HG02642 (cell line): Measurements from ENCODE around the gene IRX2.

Experiments
- ATAC-seq: cut with Tn5 transposase; IDR thresholded peaks from one replicate; pipeline ENCODE4 v1.9.1; 2021; ENCODE audit warnings: mild to moderate bottlenecking; ENCODE audit not compliant: unreplicated experiment, poor library complexity

Gene IRX2

DNA sequence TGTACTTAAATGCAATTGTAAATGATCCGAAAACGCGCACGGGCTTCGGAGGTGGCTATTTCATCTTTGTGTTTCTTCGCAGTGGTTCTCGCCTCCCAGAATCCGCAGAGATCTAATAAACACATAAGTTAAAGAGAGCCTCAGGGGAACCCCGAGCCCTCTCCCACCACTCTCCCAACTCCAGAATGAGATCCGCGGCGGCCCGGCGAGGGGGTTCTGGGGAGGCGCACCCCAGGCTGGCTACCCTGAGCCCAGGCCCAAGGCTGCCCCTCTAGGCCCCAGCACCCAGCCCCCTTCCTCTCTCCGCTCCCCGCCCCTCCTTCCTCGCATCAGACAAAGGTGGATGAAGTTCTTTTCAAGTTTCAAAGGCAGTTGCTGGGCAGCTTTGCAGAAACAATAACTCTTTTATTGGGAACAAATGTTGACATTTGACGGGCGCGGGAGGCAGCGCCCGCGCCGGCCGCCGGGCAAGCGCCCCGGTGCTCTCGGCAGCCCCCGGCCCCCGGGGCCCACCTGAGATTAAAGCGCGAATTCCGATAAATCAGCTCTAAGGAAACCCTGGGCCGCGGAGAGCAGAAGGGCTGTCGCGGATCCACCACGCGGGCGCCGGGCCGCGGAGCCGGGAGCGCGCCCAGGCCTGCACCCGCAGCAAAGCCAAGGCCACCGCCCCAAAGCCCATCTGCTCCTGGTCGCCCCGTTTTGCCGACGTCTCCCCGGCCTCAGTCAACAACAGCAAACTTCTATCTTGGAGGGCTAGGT lies 8.4 kb downstream of the IRX2 start:
- no peak for ATAC-seq

DNA sequence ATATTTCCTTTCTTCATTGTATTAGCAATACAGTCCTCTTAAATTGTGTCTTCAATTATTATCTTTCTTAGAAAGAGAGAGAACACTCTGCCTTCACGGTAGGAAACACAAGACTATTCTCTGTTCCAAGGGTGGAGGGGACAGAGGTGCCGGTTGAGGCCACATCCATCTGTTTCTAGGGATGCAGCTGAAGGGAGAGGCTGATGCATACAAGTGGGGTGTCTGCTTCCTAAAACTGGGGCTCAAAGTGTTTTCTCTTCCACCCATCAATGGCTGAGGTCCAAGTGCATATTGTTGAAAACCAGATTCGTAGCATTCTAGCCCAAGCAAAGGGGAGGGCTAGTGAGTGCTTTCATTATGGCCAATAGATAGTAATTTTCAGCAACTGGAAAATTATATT lies 9.5 kb downstream of the IRX2 start:
- ATAC-seq, result no peak

DNA sequence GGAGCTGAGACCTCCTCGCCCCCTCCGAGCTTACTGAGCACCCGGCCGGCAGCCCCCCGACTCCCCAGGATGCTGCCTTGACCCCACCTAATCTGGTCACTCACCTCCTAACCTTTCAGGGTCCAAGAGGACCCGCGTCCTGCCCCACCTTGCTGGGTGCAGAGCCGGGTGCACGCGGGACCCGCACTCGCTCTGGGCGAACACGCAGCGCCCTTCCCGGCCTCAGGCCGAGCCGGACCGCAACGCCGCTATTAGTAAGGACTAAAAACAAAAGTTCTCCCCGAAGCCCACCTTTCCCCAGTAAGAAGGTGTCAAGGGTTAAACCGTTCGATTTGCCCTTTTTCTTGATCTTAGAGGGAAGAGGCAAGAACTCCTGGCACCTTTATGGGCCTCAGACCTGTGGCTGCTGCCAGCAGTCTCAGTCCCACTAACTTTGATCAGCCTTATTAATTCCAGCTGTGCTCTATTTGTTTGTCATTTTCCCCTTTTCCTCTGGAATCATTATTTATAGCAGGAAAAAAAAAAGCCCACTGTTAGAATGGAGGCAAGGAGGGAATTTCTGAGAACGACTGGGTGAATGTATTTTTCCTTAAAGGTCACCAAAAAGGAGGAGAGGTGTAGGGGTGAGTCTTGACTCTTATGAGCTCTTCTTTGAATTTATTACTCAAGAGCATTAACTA lies 10.5 kb downstream of the IRX2 start:
- no peak for ATAC-seq

DNA sequence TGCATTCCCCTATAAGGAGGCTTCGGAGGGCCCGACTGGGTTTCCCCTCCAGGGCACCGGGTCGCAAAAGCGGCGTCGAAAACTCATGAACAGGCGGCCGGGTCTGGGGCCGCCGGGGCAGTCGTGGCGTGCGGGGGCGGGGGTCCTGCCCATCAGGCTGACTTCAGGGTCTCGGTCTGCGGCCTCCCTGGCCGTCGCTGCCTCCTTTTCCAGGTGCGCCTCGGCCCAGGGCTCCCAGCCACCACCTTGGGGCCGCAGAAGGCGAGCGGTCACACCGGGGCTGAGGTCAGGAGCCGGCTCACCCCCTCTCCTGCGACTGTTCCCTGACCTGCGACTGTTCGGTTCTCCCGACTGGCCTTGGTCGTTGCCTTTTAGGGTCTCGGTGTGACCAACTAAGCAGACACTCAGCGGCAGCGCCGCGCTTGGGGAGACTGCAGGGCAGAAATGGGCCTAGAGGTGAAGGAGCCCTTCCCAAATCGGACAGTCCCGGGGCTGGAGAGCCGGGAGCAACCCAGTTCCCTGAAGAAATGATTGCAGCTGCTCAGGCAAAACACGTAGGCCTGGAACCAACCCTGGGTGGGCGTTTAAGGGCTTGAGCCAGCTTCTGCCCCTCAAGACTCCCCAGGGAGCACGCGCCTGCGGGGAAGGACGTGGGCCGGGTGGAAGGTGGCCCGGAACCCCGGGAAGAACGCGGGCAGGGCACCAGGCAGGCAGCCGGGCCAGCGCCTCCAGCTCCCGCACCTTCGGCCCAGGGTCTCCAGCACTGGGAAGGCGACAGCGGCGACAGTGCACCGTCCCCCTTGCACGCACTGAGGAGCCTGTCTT lies 11.2 kb downstream of the IRX2 start:
- ATAC-seq, result no peak

DNA sequence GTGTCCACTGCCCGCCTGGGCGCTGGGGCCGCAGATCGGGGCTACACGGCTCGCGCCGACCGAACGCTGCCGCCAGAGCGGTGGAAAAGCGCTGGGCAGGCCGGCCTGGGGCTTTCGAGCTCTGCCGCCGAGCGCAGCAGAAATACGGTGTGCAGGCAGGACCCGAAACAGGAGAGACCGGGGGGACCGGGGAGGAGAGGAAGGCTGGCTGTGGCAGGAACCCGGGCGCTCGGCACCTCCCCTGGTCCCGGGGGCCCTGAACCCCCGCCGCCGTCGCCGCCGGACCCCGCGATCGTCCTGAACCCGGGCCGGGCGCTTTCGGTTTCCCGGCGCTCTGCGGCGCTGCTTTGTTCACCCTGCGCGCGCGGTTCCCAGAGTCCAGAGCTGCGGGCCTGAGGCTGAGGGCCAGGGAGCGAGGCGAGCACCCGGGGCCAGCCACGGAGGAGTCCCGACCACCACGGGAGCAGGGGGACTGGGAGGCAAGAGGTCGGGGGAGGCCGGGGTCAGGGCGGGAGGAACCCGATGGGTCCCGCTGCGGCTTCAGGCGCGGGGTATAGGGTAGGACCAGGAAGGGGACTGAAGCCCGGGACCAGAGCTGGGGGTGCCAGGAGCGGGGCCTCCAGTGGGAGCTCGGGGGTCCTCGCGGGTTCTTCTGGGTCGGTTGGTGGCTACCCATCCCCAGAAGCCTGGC lies 12.0 kb downstream of the IRX2 start:
- no peak for ATAC-seq

DNA sequence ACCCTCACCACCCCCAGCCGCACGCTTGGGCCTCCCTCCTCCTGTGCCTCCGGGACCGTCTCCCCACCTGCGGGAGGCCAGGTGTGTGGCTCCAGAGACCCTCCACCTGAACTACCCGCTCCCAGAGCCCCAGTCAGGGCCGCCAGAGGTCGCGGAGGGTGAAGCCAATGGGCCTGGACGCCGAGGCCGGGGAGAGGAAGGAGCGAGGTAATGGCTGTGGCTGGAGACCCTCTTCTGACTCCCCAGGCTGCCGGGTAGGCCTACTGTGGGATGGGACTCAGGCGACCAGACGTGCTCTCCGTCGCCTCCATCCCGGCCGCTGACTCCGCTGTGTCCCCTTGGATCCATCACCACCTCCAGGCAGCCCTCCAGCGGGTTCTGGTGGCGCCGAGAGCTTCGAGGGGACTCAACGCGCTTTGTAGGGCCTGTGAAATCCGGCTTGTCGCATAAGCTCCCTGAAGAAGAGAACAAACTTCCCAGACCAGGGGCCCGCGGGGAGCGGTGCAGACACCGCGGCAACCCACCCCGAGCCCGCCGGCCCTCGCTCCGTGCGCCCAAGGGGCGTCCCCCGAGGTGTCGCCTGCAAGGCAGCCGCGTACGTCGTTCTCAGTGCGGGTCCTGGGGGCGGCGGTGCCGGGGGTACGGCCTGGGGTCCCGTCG lies 12.6 kb downstream of the IRX2 start:
- ATAC-seq, result no peak

DNA sequence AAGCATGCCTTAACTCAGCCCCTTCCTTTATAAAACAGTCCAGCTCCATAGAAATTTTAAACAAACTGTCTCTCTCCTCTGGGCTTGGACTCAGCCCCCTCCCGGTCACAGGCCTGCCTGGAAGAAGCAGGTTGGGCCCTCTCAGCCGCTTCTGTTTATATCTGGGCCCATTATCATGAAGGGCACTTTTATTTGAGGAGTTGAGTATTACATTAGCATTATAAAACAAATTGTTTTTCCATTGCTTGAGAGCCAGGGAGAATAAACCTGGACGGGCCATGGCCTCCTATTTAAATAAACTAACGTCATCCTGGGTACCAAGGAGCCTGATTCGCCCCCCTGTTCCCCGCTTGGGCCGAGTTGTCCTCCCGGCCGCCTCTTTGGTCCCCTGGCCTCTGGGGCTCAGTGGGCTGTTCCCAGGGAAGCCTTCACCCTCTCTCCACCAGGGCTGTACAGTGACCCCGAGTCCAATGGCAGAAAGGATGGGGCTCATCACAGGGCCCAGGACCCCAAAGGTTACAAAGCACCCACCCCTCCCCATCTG lies 13.2 kb downstream of the IRX2 start:
- ATAC-seq, result no peak

DNA sequence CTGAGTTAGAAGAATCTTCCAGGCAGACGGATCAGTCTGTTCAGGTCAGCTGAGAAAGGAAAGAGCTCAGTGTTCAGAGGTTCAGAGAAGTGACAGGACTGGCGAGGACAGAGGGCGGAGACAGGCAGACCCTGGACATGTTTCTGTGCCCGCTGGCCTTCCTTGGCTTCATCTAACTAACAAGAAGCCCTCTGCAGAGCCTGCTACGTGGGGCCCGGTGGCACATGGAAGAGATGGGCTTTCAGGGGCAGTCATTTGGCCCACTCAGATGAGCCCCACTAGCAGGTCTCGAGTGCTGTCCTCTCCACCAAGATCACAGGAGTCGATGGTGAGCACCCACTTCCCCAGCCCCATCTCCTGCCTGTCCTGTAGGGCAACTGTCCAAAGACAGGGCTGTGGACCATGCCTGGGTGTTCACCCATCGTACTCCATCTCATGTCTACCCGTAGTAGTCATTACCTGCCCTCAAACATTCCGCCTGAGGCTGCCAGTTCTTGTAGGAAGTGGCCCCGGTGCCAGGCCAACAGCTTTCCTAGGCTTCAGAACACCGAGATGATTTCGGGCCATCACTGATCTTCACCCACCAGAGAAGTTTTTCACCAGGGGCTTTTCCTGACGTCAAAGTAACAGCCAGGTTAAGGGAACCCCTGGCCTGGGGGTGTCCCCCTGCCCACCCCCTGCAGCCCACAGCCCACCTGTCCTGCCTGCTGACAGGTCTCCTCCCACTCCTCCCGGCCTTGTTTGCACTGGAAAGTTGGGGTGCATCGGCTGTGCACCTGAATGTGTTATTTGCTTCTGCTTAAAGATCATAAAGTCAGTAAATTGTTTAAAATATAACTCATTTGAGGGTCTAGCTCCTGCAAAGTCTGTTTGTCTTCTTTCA lies 14.0 kb downstream of the IRX2 start:
- no peak for ATAC-seq

DNA sequence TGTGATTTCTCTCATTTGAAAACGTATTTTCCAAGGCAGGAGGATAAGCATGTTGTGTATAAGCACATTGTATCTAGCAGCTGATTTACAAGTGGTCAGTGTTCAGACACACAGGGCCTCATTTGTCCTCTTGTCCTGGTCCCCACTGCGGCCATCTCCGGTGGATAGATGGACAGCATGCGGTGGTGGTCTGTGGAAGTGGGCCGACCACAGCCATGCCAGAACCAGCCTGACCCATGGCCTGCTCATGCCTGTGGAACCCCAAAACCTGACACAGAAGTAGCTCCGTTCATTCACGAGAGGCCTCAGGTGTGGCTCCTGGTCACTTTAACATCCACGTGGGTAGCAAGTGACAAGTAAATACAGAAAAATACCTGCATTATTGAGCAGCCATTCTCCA lies 14.6 kb downstream of the IRX2 start:
- no peak for ATAC-seq

DNA sequence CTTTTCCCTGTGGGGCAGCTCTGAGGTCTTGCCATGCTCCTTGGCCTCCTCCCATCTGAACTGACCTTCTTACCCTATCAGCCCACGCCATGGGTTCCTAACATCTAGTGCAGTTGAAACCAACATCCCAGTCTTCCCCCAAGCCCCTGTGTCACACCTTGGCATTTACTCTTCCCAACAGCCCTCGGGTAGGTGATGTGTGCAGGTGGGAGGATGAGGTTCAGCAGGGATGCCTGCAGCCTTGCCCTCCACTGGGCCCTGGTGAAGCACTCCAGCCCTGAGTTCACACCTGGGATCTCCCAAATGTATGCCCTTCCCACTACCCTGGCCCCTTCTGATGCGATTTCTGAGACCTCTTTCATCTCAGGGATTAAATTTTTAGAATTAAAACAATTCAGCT lies 15.5 kb downstream of the IRX2 start:
- ATAC-seq, result no peak

DNA sequence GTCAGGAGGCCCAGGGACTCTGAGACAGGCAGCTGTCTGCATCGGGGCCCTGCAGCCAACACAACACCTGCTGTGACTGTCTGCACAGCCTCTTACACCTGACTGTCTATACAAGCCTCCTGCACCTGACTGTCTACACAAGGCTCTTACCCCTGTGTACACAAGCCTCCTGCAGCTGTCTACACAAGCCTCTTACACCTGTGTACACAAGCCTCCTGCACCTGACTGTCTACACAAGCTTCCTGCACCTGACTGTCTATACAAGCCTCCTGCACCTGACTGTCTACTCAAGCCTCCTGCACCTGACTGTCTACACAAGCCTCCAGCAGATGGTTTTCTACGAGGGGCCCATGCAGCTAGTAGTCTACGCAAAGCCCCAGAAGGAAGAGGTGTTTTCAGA lies 18.6 kb downstream of the IRX2 start:
- ATAC-seq, result no peak

DNA sequence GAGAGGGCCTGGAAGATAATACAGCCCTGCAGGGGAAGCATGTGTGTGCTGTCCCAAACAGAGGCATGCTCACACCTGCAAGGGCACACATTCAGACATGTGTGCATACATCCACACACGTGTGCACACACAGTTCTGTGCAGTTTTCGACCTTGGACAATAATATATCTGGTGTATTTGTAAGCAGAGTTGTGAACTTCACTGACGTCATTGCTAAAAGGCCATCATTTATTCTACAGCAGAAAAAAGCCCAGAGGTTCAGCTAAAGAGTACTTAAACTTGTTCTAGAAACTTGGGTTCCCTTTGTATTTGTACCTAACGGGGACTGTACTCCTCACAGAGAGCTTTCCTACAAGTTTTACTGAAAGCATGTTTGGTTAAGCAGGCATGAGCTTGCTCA lies 19.5 kb downstream of the IRX2 start:
- ATAC-seq, result no peak

DNA sequence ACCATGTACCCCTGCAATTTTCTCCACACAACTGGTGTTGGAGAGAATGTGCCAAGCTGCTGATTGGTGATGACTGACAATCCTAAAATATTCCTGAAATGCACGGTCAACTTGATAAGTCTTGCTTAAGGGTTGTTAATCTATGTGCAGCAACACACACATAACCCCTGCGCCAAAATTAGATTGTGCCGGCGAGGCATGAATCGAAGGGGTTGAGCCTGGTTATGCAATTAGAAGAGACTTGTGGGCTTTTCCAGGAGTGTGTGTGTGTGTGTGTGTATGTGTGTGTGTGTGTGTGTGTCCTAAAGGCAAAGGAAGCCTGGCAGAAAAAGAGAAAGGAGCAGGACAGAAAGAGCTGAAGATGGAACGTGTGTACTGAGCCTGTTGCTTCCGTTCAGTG lies 22.3 kb downstream of the IRX2 start:
- no peak for ATAC-seq

DNA sequence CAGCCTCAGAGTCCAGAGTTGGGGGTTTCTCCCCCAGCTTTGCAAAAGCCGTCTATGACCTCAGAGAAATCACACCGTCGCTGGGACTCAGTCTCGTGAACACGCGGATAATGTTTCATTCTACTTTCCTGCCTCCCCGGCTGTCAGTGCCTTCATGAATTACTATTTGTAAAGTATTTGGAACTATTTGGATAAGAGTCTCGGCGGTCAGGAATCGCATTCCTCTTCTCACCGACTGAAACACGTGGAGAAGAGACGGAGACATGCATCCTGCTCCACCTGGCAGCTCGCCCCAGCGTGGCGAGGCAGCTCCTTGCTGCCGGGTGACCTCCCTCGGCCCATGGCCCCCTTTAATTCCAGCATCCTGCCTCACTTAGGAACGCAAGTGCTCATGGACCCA lies 23.9 kb downstream of the IRX2 start:
- no peak for ATAC-seq

DNA sequence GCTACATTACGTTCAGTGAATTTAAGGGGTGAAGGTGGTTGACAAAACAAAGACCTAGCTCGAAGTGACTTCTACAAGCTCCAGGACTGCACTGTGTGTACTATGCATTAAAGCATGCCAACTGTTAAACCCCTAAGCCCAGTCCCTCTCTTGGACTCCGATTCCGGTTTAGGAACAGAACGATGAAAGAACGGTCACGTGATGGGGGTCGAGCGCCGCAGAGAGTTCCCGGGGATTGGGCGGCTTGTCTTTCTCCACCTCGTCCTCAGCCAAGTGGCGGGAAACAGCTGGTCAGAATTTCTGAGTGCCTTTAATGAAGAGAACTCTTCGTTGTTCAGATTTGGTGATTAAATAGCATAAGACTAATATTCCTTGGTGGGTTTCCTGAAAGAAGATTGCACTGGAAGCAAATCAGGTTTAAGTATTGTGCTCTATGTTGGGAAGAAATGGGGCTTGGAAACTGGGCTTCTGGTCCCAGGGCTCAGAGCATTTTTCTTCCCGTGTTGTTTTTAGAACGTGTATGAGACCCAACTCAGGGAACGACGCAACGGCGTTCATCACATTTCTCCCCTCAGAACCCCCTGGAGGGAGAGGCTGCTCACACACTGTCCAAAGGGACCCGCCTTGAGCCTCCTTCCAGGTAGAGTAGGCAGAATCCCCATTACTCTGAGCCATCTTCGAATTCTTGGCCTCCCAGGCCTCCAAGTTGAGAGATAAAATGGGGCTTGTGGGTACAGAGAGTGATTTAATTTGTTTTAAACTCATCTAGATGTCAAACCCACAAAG lies 25.3 kb downstream of the IRX2 start:
- ATAC-seq, result no peak

DNA sequence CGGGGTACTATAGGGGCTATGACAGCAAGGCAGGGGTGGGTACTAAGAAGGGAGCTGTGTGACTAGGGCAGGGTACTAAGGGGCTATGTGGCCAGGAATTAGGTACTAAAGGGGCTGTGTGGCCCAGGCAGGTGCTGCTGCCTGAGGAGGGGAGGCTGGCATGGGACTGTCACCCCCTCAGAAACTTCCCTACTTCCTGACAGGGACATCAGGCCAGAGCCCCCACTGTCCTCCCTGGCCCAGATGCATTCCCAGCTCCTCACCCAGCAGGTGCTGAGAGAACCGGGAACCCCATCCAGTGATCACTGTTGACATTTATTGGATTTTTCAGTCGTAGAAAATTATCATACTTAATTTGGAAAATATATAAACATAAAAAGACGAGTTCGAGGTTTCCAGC lies 26.6 kb downstream of the IRX2 start:
- ATAC-seq, result no peak

DNA sequence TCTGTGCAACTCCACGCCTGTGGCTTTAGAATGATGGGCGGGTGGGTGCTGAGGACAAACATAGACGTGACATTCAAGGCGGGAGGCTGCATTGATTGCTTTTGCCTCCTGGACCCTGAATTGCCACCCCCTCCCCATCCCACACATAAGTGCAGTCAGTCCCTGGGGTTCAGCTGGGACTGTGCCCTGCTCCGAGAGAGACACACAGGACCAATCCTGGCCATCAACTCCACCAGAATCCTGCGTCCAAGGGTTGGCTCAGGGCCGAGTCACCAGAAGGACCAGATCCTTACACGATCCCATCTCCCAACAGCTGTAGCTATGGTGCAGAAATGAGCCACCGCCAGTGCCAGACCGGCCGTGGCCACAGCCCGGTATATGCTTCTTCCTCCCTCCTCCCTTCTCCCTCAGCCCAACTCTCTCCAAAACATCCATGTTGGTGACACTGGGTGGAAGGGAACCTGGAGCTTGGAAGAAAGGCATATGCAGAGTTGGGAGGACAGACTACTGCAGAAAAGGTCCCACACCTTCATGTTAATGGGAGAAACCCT lies 27.4 kb downstream of the IRX2 start:
- no peak for ATAC-seq

DNA sequence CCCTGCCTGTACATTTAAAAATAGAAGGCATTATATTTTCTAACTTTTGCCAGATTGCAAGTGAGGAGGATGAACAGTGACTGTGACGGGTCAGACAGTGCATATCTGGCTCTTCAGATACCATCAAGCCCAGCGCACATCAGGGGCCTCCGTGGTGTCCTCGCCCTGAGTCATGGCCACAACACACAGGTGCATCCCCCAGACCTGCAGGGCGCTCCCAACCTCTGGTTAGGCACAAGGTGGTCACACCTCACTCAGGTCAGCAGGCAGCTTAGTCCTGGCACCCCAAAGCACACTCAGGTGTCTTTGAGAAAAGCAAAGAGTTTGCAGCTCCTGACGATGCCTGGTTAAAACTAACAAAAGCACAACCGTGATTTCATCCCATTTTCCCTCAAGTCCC lies 28.6 kb downstream of the IRX2 start:
- ATAC-seq, result no peak
